ENCODE data around the gene ACAP1. TPM values are rescaled to one million over a fixed set of nuclear protein-coding genes. Genes with fewer than 3 reads are reported as not detected.

Gene ACAP1
- total and polyA plus RNA-seq, 10 donors = 118 to 312 (median 215) TPM

DNA sequence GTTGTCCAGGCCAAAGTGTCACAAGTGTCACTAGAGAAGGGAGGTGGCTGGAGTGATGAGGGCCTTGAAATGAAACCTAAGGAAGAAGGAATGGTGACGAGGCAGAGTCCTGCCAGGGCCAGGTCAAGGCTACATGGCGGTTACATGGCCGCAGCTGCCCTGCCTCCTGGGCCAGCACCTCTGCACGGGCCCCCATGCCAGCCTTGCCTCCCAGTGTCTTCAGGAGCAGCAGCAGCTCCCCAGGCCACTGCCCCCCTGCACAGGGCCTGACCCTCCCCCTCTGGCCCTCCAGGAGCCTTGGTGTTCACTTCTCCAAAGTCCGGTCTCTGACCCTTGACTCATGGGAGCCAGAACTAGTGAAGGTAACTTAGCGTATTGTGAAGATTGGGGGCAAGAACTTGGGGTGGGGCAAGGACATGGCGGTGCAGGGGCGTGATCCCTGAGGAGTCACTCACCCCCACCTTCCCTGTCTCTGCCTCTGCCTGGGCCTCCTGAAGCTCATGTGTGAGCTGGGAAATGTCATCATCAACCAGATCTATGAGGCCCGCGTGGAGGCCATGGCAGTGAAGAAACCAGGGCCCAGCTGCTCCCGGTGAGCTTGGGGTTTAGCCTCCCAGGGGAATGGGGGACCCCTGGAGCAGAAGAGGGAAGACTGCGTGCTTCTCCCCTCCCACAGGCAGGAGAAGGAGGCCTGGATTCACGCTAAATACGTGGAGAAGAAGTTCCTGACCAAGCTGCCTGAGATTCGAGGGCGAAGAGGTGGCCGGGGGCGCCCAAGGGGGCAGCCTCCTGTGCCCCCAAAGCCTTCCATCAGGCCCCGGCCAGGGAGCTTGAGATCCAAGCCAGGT, 11.5 kb downstream of the ACAP1 start:
- 73 to 82% (median 75%) methylated on average over 19 of the region's 19 CpGs for WGBS, 5 donors
- Histone ChIP-seq H3K27ac (no peak overlapping the region), H3K4me3 (no peak overlapping the region), H3K9me3 (no peaks in the 10 kb centered on the region), H3K27me3 (replicated peaks in 1 of 7) (peaks cover 0 to 7% (median 0%) of the 10 kb centered on the region in 7 donors), H3K4me1 (peaks cover 21 to 55% (median 36%) of the 10 kb centered on the region in 6 donors), H3K36me3 (peaks cover 0 to 83% (median 45%) of the 10 kb centered on the region in 6 donors)
- DNase-seq = no peak
- intact Hi-C loops (cut with DNase I; ENCODE audit: low total_unique reads) = loop anchor here (10.0 kb wide), 2 partner anchors 53 to 227 kb away; partner anchors contain the start of genes CD68 and YBX2
- TF ChIP-seq CTCF (IDR thresholded peaks at IDR 0.05 in 8 of 11, conservative IDR thresholded peaks at IDR 0.05 in 3 of 11) (no peak), POLR2AphosphoS5 (IDR thresholded peaks at IDR 0.05) (no peak), POLR2A (IDR thresholded peaks at IDR 0.05) (no peak)

DNA sequence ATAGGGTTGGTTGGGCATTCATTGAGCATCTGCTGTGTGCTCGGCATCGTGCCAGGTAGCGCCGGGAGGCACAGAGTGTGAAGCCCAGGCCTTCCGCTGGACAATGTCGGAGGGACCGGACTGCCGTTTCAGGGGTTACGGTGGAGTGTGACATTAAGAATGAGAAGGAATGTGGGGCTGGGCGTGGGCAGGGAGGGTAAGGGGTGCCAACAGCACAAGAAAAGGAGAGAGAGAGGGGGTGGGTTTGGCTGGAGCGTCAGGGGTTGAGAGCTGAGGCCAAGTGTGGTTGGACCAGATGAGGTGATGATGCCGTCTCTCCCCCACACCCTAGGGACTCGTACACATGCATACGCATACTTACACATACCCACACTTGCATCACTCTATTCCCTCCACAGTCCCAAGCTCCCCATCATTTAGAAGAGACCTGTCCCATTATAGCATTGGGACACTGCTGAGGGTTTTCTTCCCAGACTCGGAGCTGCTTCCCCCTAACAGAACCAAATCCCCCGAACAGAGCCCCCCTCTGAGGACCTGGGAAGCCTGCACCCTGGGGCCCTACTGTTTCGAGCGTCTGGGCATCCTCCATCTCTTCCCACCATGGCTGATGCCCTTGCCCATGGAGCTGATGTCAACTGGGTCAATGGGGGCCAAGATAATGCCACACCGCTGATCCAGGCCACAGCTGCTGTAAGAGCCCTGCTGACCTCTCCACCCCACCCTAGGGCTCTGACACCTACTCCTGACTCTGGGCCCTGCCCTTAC, 12.3 kb downstream of the ACAP1 start:
- Histone ChIP-seq H3K9me3 (no peaks in the 10 kb centered on the region), H3K27me3 (replicated peaks in 1 of 7) (no peaks in the 10 kb centered on the region), H3K4me1 (peaks cover 28 to 64% (median 44%) of the 10 kb centered on the region in 6 donors), H3K27ac (no peak overlapping the region), H3K36me3 (peaks cover 0 to 75% (median 38%) of the 10 kb centered on the region in 6 donors), H3K4me3 (no peak overlapping the region)
- WGBS, 5 donors = 78 to 89% (median 81%) methylated on average over 18 to 19 of the region's 19 CpGs
- TF ChIP-seq POLR2AphosphoS5 (IDR thresholded peaks at IDR 0.05) (peak; percentile 28 to 78 (median 42)), POLR2A (IDR thresholded peaks at IDR 0.05) (no peak), CTCF (IDR thresholded peaks at IDR 0.05 in 8 of 11, conservative IDR thresholded peaks at IDR 0.05 in 3 of 11) (no peak)
- intact Hi-C loops (cut with DNase I; ENCODE audit: low total_unique reads) = loop anchor here (10.0 kb wide), 2 partner anchors 54 to 226 kb away; partner anchors contain the start of genes CD68 and YBX2
- no peak for DNase-seq

GRCh38 chr17:7351665-7352502, 15.6 kb downstream of the ACAP1 start, which contains the start of gene KCTD11:
Gene KCTD11, plus strand, starts transcription at chr17:7352162.
- TF ChIP-seq CTCF (IDR thresholded peaks at IDR 0.05 in 8 of 11, conservative IDR thresholded peaks at IDR 0.05 in 3 of 11) (peak in 2 of 11 experiments; percentile 11 to 15), POLR2AphosphoS5 (IDR thresholded peaks at IDR 0.05) (peak; percentile 77 to 85 (median 83)), POLR2A (IDR thresholded peaks at IDR 0.05) (peak in 1 of 3 donors; percentile 6)
- peaks cover 32 to 92% (median 59%) of the 10 kb centered on the region in 6 donors for H3K4me1 ChIP-seq
- no peaks in the 10 kb centered on the region for H3K27me3 ChIP-seq (replicated peaks in 1 of 7)
- DNase-seq = peak; percentile 94
- intact Hi-C loops (cut with DNase I; ENCODE audit: low total_unique reads) = loop anchor here (10.0 kb wide), 1 partner anchor 163 kb away; no protein-coding TSS in a partner anchor
- WGBS, 5 donors = 1 to 5% (median 3%) methylated on average over 19 to 91 of the region's 91 CpGs
- H3K9me3 ChIP-seq = no peaks in the 10 kb centered on the region
- H3K4me3 ChIP-seq = peak within 1 kb of the TSS; percentile 58 to 88 (median 74)
- H3K27ac ChIP-seq = peak within 1 kb of the TSS; percentile 86 to 94 (median 91)
- H3K36me3 ChIP-seq = peaks cover 0 to 43% (median 16%) of the 10 kb centered on the region in 6 donors
